Right forelimb (tissue), 1 donor: ENCODE data around the gene AMOTL2.

Experiments used
- DNase-seq: peaks from one replicate; pipeline ENCODE4 v3.0.0-alpha.2; 2018

Gene AMOTL2

DNA sequence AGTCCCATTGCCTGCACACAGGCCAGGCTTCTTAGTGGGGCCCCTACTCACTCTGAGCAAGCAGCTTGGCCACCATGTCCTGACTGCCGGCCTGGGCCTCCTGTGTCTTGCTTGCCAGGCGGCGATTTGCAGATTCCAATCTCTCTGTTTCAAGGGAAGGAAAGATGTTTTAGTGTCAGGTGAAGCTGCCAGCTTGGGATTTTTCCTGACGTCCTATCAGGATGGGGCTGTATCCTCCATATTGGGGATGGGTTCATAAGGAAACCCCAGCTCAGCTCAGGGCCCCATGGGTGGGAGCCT, 8.5 kb downstream of the AMOTL2 start:
- no peak for DNase-seq

DNA sequence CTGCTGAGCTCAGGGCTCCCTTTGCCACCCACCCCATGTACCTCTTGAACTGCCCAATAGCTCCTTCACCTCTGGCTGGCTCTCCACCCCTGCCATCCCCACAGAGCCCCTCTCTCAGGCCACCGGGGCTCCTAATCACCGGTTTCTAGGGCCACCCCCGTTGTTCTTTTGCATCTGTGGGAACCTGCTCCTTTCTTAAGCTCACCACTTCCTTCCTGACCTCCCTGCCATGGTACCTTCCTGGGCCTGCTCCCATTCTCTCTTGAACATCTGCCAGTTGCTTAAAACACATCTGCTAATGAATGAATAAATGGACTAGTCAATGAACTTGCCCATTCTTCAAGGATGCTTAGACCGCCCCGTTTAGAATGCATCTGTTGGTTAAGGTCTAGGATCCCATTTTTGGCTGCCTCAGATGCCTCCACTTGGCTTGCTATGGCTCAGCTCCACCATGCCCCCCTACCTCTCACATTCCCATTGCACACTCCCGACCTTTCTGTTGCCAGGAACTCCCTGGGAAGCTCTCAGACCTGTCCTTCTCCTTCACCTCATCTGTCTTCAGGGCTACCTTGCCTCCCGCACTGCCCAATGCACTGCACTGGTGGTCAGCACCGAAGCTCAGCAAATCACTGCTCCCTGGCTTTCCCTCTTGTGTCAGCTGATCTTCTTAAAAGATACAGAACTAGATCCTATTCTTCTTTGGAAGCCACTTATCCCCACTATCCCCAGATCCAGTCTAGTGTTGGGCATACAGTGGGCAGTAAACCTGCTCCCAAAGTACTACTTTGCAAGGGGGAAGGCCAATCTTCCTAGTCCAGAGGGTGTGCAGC, 9.1 kb downstream of the AMOTL2 start:
- peak; percentile 34 for DNase-seq

DNA sequence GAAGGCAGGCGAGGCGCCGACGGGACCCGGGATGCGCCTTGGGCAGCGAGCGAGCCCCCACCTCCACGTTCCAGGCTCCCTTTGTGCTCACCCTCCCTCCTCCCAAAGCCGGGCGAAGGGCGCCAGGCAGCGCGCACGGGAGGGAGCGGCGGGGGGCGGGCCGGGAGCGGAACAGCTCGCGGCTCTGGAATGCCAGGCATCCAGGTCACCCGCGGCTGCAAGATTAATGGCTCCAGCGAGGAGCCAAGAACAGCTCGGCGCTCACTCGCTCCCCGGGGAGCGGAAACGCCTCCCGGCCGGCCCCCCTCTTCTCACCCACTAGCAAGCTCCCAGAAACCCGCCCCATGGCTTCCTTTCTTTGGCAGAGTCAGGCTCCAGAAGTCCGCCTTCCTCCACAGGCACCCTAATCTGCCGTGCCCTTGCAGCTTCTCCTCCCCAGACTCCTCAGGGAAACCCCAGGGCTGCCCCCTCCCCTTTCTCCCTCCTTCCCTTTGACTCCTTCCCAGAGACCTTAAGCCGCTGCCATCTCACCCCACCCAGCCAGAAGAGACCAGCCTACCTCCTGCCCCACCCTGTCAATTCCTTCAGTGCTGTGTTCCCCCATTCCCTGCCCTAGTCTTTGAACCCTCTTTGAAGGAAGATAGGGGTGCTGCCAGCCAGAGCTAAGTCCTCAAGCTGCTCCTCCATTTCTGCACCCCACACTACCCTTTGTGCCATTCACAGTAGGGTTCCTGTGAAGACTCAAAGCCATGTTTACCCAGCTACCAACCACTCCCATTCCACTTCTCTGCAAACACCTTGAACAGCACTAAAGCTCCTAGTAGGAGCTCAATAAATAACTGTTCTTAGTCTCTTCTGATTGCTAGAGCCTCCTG, 9.9 kb downstream of the AMOTL2 start:
- DNase-seq: peak; percentile 89

GRCh38 chr3:134363381-134363755, 10.9 kb downstream of the AMOTL2 start:
- no peak for DNase-seq

DNA sequence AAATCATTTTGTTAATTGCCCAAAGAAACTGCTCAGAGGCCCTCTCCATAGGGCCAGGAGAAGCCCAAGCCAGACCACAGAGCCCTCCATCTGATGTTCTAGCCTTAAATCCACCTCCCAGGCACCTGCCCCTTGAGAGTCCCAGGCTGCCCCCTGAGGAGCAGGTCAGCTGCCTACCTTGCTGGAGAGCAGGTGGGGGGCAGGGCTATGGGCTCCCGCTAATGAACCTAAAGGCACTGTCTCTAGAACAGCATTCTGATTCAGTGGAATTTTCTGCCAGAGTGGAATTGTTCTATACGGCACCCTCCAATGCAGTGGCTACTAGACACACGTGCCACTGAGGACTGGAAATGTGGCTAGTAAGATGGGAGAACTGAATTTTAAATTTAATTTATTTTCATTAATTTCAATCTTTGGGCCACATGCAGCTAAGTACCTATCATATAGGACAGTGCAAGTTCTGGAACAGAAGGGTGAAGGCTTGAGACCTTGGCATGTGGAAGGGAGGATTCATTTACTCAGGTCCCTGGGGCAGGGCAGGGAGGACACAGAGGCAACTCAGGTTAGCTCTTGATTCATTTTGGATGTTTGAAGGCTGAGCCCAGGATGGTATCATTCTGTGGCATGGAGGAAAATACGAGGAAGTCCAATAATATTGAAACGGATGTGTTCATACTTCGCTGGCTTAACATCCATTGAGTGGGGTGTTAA, 11.4 kb downstream of the AMOTL2 start:
- peak; percentile 38 for DNase-seq

- DNase-seq: peak; percentile 39
These were observed 12.0 kb downstream of the AMOTL2 start for GRCh38 chr3:134362221-134362620.

DNA sequence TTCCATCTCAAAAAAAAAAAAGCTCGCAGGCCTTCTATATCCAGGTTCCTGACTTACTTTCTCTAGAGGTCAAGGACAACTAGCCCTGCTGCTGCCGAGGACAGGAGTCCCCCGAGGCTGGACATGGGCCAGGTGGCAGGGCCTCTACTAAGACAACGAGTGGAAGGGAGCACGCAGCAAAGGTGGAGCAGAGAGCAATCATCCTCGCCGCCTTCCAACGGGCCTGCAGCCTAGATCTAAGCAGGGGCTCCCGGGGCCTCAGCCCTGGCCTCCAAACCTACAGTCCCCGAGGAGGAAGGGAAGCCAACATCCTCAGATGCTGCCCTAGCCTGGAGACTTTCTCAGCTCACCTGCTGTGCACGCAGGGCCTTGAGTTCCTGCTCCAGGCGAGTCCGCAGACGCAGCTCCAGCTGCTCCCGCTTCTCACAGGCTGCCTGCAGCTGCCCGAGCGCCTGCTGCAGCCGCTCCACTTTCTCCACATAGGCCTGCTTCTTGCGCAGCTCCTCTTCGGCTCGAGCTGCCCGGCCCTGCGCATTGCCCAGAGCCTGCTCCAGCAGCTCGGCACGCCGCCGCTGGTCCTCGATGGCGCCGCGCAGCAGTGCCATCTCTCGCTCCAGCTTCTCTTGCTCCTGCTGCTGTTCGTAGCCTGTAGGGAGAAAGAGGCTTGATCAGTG, 12.9 kb downstream of the AMOTL2 start:
- DNase-seq: peak; percentile 57

DNA sequence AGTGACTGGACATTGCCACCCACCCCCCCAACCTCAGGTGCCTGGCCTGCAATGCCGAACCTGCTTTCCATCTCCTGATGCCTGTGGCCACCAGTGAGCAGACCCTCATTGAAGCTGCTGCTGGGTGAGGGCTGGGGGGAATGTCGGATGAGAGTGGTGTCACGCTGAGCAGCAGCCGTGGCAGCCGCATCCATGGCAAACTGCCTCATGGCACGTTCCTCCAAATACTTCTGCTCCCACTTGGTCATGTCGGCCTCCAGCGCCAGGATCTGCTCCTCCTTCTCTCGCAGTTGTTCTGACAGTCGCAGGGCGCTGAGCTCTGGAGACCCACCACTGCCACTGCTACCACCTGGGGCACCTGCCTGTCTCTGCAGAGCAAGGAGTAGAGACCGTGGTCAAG, 14.2 kb downstream of the AMOTL2 start:
- no peak for DNase-seq

GRCh38 chr3:134359121-134360010, 14.9 kb downstream of the AMOTL2 start:
- no peak for DNase-seq

DNA sequence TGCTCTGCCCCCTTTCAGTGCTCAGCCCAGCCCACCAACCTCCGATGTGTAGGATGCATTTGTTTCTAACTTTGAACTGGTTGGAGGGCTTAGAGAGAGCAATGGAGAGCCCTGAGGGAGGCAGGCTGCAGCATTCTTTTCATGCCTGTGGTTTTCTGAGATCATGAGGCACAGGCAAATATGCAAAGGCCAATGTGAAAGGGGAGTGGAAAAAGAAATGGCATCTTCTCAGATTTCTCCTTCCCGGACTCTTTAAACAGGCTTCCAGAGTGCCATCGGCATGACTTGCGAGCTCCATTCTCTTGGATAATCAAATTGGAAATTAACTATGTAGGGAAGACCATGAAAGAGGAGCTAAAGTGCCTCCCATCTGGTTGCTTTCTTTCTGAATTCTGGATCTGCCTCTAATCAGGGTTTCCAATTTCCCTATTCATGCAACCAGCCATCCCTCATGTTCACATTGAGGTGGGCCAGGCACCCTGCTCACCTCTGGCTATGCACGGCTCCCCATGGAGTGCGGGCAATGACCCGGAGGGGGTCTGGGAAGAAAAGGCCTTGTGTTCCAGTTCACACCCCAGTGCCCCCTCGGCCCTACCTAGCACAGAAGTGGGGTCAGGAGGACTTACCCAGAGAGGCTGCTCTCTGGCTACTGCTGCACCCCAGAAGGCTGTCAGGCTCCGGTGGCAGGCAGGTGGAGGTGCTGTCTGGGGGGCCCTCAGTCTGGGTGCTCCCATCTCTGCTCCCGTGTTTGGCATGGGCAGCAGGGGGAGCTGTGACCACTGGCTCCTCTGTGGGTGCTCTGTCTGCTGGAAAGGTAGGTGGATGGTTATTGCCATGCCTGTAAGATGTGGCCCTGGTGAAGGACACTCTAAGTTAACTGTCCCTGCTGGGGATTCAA, 16.1 kb downstream of the AMOTL2 start:
- DNase-seq: no peak

DNA sequence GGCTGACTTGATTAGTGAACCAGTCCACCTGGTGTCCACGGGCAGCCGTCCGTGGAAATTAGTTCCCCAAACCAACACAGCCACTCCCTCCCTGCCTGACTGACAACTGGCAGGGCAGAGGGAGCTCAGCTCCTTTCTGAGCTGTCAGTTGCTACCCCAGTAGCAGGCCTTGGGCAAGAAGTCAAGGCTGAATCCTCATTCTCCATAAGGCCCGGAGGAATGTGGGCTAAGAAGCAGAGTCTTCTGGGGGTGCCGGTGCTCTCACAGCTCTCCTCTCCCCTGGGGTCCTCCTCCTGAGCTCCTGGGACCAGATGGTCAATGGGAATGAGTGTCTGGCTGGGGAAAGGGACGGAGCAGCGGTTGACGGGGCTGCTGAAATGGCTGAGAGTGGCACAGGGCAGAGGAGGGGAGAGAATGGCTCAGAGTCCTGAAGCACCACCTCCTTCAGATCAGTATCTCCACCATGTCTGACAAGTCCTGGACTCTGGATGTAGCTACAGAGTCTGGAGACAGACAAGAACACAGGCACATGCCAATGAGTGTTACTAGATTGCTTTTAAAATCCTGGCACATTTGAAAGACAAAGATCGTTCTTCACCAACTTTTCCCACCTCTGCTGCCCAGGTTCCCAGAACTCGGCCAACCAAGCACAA, 16.9 kb downstream of the AMOTL2 start:
- no peak for DNase-seq

DNA sequence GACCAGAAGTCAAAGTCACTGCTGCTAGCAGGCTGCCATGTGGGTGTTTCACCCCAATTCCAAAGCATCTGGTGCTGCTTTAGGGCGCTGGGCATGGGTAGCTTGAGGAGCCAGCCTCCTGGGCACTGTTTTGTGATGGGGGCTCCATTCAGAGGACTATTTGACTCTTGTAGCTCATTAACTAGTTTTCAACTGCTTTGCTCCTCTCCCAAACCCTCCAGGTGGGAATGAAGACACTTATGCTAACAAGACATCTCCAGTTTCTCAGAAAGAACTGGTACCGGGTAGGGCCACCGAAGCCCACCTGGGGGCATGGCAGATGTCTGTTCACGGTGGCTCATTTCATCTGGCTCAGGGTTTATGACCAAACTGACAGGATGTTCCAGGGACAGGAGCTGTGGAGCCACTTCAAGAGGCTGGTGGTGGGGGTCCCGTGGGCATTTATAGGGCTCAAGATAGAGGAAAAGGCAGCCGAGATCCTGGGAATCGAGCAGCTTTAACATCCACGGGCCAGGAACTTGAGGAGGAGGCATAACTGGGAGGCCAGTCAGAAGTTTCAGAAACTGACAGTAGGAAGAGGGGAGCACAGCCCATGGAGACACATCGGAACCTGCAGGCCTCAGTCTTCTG, 17.7 kb downstream of the AMOTL2 start:
- no peak for DNase-seq

DNA sequence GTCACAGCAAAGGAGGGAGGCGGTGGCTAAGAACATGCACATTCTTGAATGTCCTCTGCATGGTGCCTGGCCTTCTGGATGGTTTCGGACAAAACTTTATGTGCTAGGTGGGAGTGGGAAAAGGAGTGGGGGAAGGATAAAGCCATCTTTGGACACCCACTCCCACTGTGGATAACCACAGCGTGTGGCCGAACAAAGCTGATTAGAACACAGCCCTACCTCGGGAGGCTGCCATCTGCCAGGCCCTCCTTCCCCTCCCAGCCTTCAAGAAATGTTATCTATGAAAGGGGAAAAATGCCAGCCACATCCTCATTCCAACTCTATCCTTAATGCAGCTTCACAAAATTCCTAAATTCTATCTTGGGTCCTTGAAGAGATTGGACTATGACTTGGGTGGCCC, 18.8 kb downstream of the AMOTL2 start:
- no peak for DNase-seq

- DNase-seq: no peak
These were observed 19.5 kb downstream of the AMOTL2 start for GRCh38 chr3:134354612-134355251.

DNA sequence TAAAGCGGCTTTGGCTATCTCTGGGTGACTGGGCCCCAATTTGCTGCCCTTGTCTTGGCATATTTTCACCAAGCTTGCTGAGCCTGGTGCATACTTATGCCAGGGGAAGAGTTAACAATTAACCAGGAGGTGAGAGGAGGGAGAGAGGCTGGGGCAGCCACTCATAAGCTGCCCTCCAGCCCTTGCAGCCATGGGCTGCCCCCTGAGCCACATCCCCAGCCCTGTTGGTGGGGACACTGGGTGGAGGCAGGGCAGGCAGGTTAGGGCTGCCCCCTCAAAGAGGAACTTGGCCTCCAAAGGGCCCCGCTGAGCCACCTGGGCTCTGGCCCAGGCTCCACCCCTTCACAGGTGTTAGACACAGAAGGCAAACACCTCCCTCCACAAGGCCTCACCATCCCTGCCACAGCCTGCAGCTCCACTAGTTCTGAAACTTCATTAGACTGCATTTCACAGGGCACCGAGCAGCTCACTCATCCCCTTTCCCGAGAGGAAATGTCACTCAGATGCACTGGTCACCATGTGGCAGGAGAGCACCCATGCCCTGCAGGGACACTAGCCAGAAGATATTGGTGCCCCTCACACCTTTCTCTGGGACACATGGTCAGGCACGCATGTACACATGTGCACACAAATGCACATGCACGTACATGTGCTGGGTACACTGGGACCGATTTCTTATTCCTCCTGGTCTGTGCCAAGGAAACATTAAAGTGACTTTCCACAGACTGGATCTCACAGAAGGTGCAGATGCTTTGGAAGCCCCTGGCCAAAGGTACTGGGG, 20.2 kb downstream of the AMOTL2 start:
- DNase-seq: no peak

- no peak for DNase-seq
These were observed 20.9 kb downstream of the AMOTL2 start for GRCh38 chr3:134353171-134353825.

- DNase-seq: no peak
These were observed 22.1 kb downstream of the AMOTL2 start for GRCh38 chr3:134352031-134352671.
